Anterior cingulate cortex (tissue), 58 donors: ENCODE data around the gene VWA8.
A peak's percentile ranks its signal among the peaks of the same experiment; 100 is the strongest.
"Not testable (repeated sequence)": the region's sequence is repeated elsewhere in the genome, so short reads cannot be mapped to it uniquely, and the experiment has no call there.

Experiments used
- DNase-seq, 58 donors: peaks; one replicate each; lab custom pipeline; 2025; lab: John Stamatoyannopoulos, UW

VWA8 gene

GRCh38 chr13:41571817-41572340 is 389.0 kb downstream of the VWA8 start:
- DNase-seq: not testable (repeated sequence)

- DNase-seq: peak in 3 of 58 donors; percentile 4 to 74 (median 28)
Observed at GRCh38 chr13:41568972-41569351, 391.9 kb downstream of the VWA8 start.

- peak in 5 of 58 donors; percentile 8 to 40 (median 12) for DNase-seq
Observed at GRCh38 chr13:41568143-41568971, 392.6 kb downstream of the VWA8 start.

- DNase-seq: no peak
Observed at GRCh38 chr13:41567363-41567762, 393.5 kb downstream of the VWA8 start.

GRCh38 chr13:41565846-41566245 is 395.1 kb downstream of the VWA8 start:
- no peak for DNase-seq

GRCh38 chr13:41565216-41565615 is 395.7 kb downstream of the VWA8 start:
- peak in 10 of 58 donors; percentile 14 to 59 (median 44) for DNase-seq

GRCh38 chr13:41563984-41564365 is 396.9 kb downstream of the VWA8 start:
- DNase-seq: no peak

- peak in 16 of 58 donors; percentile 18 to 75 (median 37) for DNase-seq
Observed at GRCh38 chr13:41563341-41563983, 397.4 kb downstream of the VWA8 start.

GRCh38 chr13:41562541-41563178 is 398.2 kb downstream of the VWA8 start:
- DNase-seq: peak in 7 of 58 donors; percentile 25 to 73 (median 54)

GRCh38 chr13:41562083-41562482 is 398.8 kb downstream of the VWA8 start:
- DNase-seq: peak in 55 of 58 donors; percentile 10 to 92 (median 78)

GRCh38 chr13:41561170-41561569 is 399.7 kb downstream of the VWA8 start:
- DNase-seq: no peak

- DNase-seq: no peak
Observed at GRCh38 chr13:41558781-41559560, 401.9 kb downstream of the VWA8 start.

GRCh38 chr13:41557719-41558118 is 403.2 kb downstream of the VWA8 start:
- no peak for DNase-seq

GRCh38 chr13:41554626-41555386 is 406.1 kb downstream of the VWA8 start:
- no peak for DNase-seq

- DNase-seq: no peak
Observed at GRCh38 chr13:41554180-41554579, 406.7 kb downstream of the VWA8 start.

- no peak for DNase-seq
Observed at GRCh38 chr13:41552031-41552430, 408.9 kb downstream of the VWA8 start.

GRCh38 chr13:41550276-41550675 is 410.6 kb downstream of the VWA8 start:
- DNase-seq: no peak

GRCh38 chr13:41549491-41549890 is 411.4 kb downstream of the VWA8 start:
- no peak for DNase-seq

GRCh38 chr13:41548910-41549309 is 412.0 kb downstream of the VWA8 start:
- DNase-seq: no peak
